Heart left ventricle (tissue), 13 donors: ENCODE data around the gene IL20RA.

Source experiments
- POLR2A ChIP-seq, 2 donors: fragments of 450-650 bp; IDR thresholded peaks; one replicate each; pipeline ENCODE4 v1.6.1; 2017; ENCODE audit warnings: antibody characterized with exemption in 2 of 2, mild to moderate bottlenecking in 2 of 2, moderate library complexity in 2 of 2
- TF ChIP-seq, protein P1 (sequence below), 12 donors: fragments of 200-600 bp; sonication (generic) in 4 of 12; IDR thresholded peaks; one replicate each; pipeline versions ENCODE4 v1.5.0 to v1.8.0; 2018 to 2022; ENCODE audit warnings: antibody characterized with exemption in 12 of 12, mild to moderate bottlenecking in 5 of 12
- donor health status: ischemic (EF 13 %, LVEDD 7.1; RV severe dilation, severe dysfunction).
- donor health status: DM: no; HTN: yes; CAD: no.
- donor health status: DM: no; HTN: no; CAD: no.
- donor health status: ischemic (EF 25% LVEDD 6.9; RV normal size, moderate dysfunction).
- donor health status: ischemic (EF 25% LVEDD 5.7; RV mildly dilated, moderate dysfunction).
- donor health status: ischemic (EF 35%, LVEDD 5.7; RV mildly dilated, moderate dysfunction).
- donor health status: nonischemic (EF 11% LVEDD 7.7; RV severe dilation, severe dysfunction).
- donor health status: DM: yes; HTN: yes; CAD: no.
- donor health status: PGD.
- donor health status: ischemic (EF 29% LVEDD 5.4; RV normal size, mild dysfunction).
- donor health status: nonischemic (EF 23%, LVEDD 6.1; RV moderate dilation, normal function).

DNA sequence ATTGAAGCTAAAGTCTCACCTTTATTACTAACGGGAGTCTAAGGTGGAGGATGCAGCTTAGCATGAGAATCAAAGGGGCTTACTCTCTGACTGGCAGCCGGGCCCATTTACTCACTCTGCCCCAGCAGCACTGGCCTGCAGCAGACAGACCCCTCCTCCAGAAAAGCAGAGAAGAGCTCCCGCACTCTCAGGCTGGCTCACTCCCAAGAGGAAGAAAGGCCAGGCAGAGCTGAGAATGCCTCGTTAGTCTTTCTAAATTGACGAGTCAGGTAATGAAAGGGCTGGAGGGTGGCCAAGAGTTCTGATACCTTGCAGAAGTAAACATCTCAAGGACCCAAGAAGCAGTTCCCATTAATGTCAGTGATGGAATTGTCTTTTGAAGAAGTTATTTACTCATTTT is 44.5 kb upstream of the IL20RA start:
- no peak for TF ChIP-seq POLR2A (IDR thresholded peaks at IDR 0.05)
- TF ChIP-seq, protein P1, sequence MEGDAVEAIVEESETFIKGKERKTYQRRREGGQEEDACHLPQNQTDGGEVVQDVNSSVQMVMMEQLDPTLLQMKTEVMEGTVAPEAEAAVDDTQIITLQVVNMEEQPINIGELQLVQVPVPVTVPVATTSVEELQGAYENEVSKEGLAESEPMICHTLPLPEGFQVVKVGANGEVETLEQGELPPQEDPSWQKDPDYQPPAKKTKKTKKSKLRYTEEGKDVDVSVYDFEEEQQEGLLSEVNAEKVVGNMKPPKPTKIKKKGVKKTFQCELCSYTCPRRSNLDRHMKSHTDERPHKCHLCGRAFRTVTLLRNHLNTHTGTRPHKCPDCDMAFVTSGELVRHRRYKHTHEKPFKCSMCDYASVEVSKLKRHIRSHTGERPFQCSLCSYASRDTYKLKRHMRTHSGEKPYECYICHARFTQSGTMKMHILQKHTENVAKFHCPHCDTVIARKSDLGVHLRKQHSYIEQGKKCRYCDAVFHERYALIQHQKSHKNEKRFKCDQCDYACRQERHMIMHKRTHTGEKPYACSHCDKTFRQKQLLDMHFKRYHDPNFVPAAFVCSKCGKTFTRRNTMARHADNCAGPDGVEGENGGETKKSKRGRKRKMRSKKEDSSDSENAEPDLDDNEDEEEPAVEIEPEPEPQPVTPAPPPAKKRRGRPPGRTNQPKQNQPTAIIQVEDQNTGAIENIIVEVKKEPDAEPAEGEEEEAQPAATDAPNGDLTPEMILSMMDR (IDR thresholded peaks at IDR 0.05), result no peak
